ENCODE measurements around the gene CTNNA3.

DNA sequence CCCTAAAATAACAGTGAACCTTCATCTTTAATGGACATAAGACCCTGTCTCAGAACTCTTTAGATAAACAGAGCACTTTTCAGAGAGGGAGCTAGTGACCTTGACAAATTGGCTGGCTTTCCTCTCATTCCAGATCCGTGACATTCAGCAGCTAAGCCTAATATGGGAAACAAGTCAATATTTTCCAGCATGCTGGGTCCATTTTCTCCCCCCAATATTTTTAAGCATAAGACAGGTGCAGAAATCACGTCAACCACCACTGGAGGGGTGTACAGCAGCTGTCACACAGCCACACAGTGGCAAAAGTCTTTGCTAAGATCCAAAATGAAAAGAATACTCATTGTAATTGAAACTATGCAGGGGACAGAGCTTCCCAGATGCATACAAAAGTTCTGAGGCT is 744.1 kb downstream of the CTNNA3 start:
- TF ChIP-seq EP300 (conservative IDR thresholded peaks at IDR 0.05; ENCODE audit: poor library complexity, severe bottlenecking) (no peak), POLR2AphosphoS5 (IDR thresholded peaks at IDR 0.05) (no peak), TAF1 (IDR thresholded peaks at IDR 0.05; ENCODE audit: low read depth) (no peak), EZH2 (IDR thresholded peaks at IDR 0.05; ENCODE audit: borderline replicate concordance, insufficient read depth, low read length, poor library complexity, severe bottlenecking) (no peak)
